GM12801 (cell line): ENCODE measurements around the gene CCDC71L.

ENCODE experiments used
- CTCF ChIP-seq: IDR thresholded peaks from one replicate; pipeline ENCODE4 v1.5.1; 2011; ENCODE audit warnings: control low read depth; ENCODE audit not compliant: insufficient read length; ENCODE audit errors: extremely low read depth

CCDC71L gene

DNA sequence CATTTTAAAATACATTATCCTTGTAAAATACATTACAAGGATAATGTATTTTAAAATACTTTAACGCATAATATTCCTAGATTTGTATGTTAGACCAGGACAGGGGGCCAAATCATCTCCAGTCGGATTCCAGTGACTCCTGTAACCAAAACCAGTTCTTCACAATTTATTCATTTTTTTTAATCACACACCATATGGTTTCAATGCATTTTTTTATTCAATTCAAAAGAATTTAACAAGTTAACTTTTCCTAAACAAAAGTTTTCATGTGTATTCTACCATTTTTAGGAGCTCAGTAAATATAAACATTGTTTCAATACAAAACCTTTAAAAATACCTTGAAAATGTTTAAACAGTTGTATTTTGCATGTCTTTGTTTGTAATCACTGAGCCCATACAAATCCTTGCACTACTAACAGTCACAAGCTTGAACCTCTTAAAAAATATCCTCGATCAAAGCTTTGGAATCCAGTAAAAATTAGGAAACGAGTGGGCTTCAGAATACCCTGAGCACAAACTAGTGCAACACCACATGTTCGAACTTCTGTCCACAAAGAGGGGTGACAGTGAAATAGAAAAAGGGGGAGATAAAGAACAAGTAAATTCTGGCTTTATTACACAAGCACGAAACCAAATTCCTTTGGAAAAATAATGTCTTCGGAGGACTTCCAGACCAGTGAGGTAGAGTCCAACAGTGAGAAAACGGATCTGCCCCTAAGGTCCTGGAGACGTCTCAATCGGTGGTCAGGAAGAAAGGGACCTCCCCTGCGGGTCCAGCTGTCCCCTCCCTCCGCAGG is 1.6 kb downstream of the CCDC71L start:
- TF ChIP-seq CTCF: no peak

DNA sequence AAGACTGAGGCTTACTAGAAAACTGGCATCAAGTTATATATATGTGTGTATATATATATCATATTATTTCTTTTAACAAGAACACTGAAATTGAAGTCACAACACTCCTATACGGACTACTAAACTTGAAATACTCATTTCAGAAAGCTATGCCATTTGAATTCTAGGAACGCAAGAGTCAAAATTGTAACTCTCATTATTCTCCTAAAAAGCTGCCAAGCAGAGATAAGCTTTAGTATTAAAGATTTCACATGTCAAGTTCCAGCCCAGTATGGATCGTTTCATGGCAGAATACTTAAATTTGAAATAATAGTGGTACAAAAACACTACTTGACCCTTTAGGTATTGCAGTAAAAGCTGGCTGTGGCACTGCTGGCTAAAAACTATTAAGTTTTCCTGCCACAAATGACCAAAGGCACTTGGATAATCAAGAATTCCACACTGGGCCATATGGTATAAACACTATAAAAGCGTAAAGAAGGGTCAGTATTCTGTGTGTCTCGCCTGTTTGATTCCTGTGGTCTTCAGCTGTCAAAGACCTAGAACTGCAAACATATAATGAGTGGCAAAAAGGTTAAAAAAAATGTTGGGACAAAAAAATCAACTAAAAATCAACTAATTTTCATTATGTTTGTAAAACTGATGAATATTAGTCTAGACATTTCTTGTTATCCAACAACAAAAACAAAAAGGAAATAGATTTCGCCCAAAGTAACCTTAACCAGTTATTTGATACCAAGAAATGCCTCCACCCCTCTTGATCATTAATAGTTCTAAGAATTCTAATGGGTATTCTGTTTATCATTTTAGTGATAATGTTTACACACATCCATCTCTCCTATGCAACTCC is 2.4 kb downstream of the CCDC71L start:
- TF ChIP-seq CTCF: no peak

- TF ChIP-seq CTCF: no peak
Observed at GRCh38 chr7:106657085-106657991, 3.6 kb downstream of the CCDC71L start.

GRCh38 chr7:106655703-106656498 is 5.1 kb downstream of the CCDC71L start:
- TF ChIP-seq CTCF: no peak

- TF ChIP-seq CTCF: no peak
Observed at GRCh38 chr7:106653488-106653887, 7.5 kb downstream of the CCDC71L start.

GRCh38 chr7:106652909-106653308 is 8.0 kb downstream of the CCDC71L start:
- no peak for TF ChIP-seq CTCF
